ENCODE data around the gene EPHA10. TPM values are rescaled to one million over a fixed set of nuclear protein-coding genes. Genes with fewer than 3 reads are reported as not detected.

Gene EPHA10
- total RNA-seq, 4 donors from 2014 or later = 54.5 to 94.3 (median 77.6) TPM

DNA sequence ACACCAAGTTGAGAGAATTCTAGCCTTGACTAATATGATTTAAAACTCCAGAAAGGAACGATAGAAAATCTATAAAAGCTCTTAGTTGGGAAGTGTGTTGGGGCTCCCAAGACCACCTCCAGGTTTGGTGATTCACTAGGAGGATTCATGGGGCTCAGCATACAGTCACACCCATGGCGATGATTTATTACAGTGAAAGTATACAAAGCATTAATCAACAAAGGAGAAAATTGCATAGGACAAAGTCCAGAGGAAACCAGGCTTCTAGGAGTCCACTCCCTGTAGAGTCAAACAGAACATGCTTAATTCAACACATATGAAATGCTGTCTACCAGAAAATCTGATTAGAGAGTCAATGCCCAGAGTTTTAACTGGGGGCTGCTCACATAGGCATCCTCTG, 67.8 kb downstream of the EPHA10 start:
- Histone ChIP-seq H3K27me3 (no peaks in the 10 kb centered on the region), H3K9me3 (no peaks in the 10 kb centered on the region), H3K4me1 (peaks cover 0 to 32% (median 14%) of the 10 kb centered on the region in 4 donors), H3K4me3 (no peak overlapping the region), H3K27ac (peak overlapping the region; percentile 72 to 79 (median 76)), H3K36me3 (no peaks in the 10 kb centered on the region)
- 70 to 71% methylated on average over 1 to 2 of the region's 2 CpGs for WGBS, 2 donors (ENCODE audit: low coverage in 1 of 2)
- in situ Hi-C loops (cut with MboI; ENCODE audit: low pct_ligation_motif_present in 1 of 4, low pct_unique_long_range_greater_than_20kb in 1 of 4, low sequenced_read_pairs in 3 of 4) = loop anchor here in 2 of 4 donors (25.0 kb wide), 1 partner anchor 235 kb away; the partner anchor contains the start of gene ZC3H12A (in 2 of the 2)
- no peak for TF ChIP-seq EP300 (IDR thresholded peaks at IDR 0.05; ENCODE audit: low read depth)
- peak in 2 of 3 donors; percentile 10 to 34 for TF ChIP-seq POLR2AphosphoS5 (IDR thresholded peaks at IDR 0.05)
- intact Hi-C loops (cut with DNase I; ENCODE audit: low total_unique reads) = no loop called here
- DNase-seq = no peak

DNA sequence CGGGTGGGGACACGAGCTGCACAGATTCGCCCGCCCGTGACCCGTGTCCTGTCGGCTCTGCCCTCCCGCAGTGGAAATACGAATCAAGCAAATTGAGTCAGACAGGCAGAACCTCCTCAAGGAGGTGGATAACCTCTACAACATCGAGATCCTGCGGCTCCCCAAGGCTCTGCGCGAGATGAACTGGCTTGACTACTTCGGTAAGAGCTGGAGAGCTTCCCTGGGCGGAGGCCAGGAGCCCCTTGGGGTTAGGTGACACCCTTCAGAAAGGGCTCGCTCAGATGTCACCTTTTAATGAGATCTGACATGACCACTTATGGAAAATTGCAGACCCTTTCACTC, 72.1 kb downstream of the EPHA10 start:
- H3K4me1 ChIP-seq = peaks cover 17 to 47% (median 34%) of the 10 kb centered on the region in 4 donors
- WGBS, 2 donors (ENCODE audit: low coverage in 1 of 2) = 1% methylated on average over 14 of the region's 16 CpGs; no CpG with 5 or more reads in 1 of the 2 donors
- in situ Hi-C loops (cut with MboI; ENCODE audit: low pct_ligation_motif_present in 1 of 4, low pct_unique_long_range_greater_than_20kb in 1 of 4, low sequenced_read_pairs in 3 of 4) = loop anchor here in 2 of 4 donors (25.0 kb wide), 1 partner anchor 231 kb away; the partner anchor contains the start of gene ZC3H12A (in 2 of the 2)

DNA sequence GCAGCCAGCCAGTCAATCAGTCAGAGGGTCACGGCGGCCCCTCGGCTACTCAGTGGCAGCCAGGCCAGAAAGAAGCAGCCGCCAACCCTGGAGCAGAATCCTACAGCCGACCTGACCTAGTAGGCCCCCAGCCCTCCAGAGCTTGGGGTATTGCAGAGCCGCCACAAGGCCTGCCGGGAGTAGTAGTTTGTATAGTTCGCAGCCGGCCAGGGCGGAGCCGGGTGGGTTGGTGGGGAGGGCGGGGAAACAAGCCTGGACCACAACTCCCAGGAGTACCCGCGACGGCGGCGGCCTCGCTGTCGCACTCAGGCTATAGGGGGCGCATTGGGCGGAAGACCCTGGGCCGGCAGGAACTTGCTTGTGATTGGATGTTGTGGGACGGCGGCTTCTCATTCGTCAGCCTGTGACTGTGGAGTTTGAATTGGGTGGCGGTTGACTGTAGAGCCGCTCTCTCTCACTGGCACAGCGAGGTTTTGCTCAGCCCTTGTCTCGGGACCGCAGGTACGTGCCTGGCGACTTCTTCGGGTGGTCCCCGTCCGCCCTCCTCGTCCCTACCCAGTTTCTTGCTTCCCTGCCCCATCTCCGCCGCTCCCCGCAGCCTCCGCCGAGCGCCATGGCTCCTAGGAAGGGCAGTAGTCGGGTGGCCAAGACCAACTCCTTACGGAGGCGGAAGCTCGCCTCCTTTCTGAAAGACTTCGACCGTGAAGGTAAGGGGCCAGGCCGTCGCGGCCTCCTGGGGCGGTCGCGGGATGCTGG, 72.7 kb downstream of the EPHA10 start, which contains the start of gene CDCA8:
TSS of gene CDCA8 (plus strand) at position 439 of the 756 bp plus-strand sequence. CDS start at position 614, 175 bp downstream.
- intact Hi-C loops (cut with DNase I; ENCODE audit: low total_unique reads) (no loop called here), in situ Hi-C loops (cut with MboI; ENCODE audit: low pct_ligation_motif_present in 1 of 4, low pct_unique_long_range_greater_than_20kb in 1 of 4, low sequenced_read_pairs in 3 of 4) (loop anchor here in 2 of 4 donors (25.0 kb wide), 1 partner anchor 230 kb away; the partner anchor contains the start of gene ZC3H12A (in 2 of the 2))
- peak; percentile 99 for DNase-seq
- Histone ChIP-seq H3K27ac (peak within 1 kb of the TSS; percentile 83 to 94 (median 88)), H3K4me1 (peaks cover 17 to 44% (median 31%) of the 10 kb centered on the region in 4 donors), H3K4me3 (peak within 1 kb of the TSS; percentile 57 to 96 (median 72)), H3K27me3 (no peaks in the 10 kb centered on the region), H3K9me3 (no peaks in the 10 kb centered on the region), H3K36me3 (no peaks in the 10 kb centered on the region)
- 0% methylated on average over 52 of the region's 54 CpGs; no CpG with 5 or more reads in 1 of the 2 donors for WGBS, 2 donors (ENCODE audit: low coverage in 1 of 2)
- TF ChIP-seq EP300 (IDR thresholded peaks at IDR 0.05; ENCODE audit: low read depth) (no peak), POLR2AphosphoS5 (IDR thresholded peaks at IDR 0.05) (peak; percentile 43 to 73 (median 57)), POLR2A (IDR thresholded peaks at IDR 0.05) (peak; percentile 43), CTCF (IDR thresholded peaks at IDR 0.05) (peak; percentile 17 to 58 (median 41))

More for the DNA sequence above, 72.1 kb downstream of the EPHA10 start:
- no peaks in the 10 kb centered on the region for H3K27me3 ChIP-seq
- intact Hi-C loops (cut with DNase I; ENCODE audit: low total_unique reads) = no loop called here
- H3K36me3 ChIP-seq = no peaks in the 10 kb centered on the region
- no peak for DNase-seq
- peak overlapping the region; percentile 57 to 96 (median 72) for H3K4me3 ChIP-seq
- TF ChIP-seq CTCF (IDR thresholded peaks at IDR 0.05) (no peak), EP300 (IDR thresholded peaks at IDR 0.05; ENCODE audit: low read depth) (no peak), POLR2AphosphoS5 (IDR thresholded peaks at IDR 0.05) (no peak), POLR2A (IDR thresholded peaks at IDR 0.05) (no peak)
- H3K9me3 ChIP-seq = no peaks in the 10 kb centered on the region
- peak overlapping the region; percentile 71 to 94 (median 82) for H3K27ac ChIP-seq

GRCh38 chr1:37691497-37692077, 73.3 kb downstream of the EPHA10 start:
- Histone ChIP-seq H3K9me3 (no peaks in the 10 kb centered on the region), H3K27me3 (no peaks in the 10 kb centered on the region), H3K27ac (peak overlapping the region; percentile 83 to 94 (median 88)), H3K4me3 (peak overlapping the region; percentile 45 to 96 (median 72)), H3K4me1 (peaks cover 17 to 41% (median 31%) of the 10 kb centered on the region in 4 donors), H3K36me3 (no peaks in the 10 kb centered on the region)
- TF ChIP-seq CTCF (IDR thresholded peaks at IDR 0.05) (peak in 1 of 5 experiments; percentile 13), POLR2A (IDR thresholded peaks at IDR 0.05) (peak; percentile 6), EP300 (IDR thresholded peaks at IDR 0.05; ENCODE audit: low read depth) (no peak), POLR2AphosphoS5 (IDR thresholded peaks at IDR 0.05) (no peak)
- DNase-seq = peak; percentile 52
- in situ Hi-C loops (cut with MboI; ENCODE audit: low pct_ligation_motif_present in 1 of 4, low pct_unique_long_range_greater_than_20kb in 1 of 4, low sequenced_read_pairs in 3 of 4) (loop anchor here in 2 of 4 donors (25.0 kb wide), 1 partner anchor 229 kb away; the partner anchor contains the start of gene ZC3H12A (in 2 of the 2)), intact Hi-C loops (cut with DNase I; ENCODE audit: low total_unique reads) (no loop called here)
- WGBS, 2 donors (ENCODE audit: low coverage in 1 of 2) = 1% methylated on average over 43 of the region's 45 CpGs; no CpG with 5 or more reads in 1 of the 2 donors
